SK-N-SH (cell line): Measurements from ENCODE around the gene FBXO17.

ENCODE experiments used
- CTCF ChIP-seq: fragments of 200-600 bp; sonication (generic); IDR thresholded peaks from 2 replicates; pipeline ENCODE4 v1.6.1; 2017; ENCODE audit warnings: antibody characterized with exemption, mild to moderate bottlenecking, moderate library complexity
- JUND ChIP-seq: IDR thresholded peaks from 2 replicates; pipeline ENCODE4 v1.4.0; 2012
- POLR2AphosphoS5 ChIP-seq: IDR thresholded peaks from 2 replicates; pipeline ENCODE4 v1.6.1; 2012; ENCODE audit warnings: low read depth, low read length
- RXRA ChIP-seq: IDR thresholded peaks from 2 replicates; pipeline ENCODE4 v1.4.0; 2012; ENCODE audit warnings: low read depth, mild to moderate bottlenecking, borderline replicate concordance
- TF ChIP-seq, protein P1 (sequence below): IDR thresholded peaks from 2 replicates; pipeline ENCODE4 v1.6.1; 2012; ENCODE audit warnings: mild to moderate bottlenecking, low read depth, low read length, moderate library complexity

DNA sequence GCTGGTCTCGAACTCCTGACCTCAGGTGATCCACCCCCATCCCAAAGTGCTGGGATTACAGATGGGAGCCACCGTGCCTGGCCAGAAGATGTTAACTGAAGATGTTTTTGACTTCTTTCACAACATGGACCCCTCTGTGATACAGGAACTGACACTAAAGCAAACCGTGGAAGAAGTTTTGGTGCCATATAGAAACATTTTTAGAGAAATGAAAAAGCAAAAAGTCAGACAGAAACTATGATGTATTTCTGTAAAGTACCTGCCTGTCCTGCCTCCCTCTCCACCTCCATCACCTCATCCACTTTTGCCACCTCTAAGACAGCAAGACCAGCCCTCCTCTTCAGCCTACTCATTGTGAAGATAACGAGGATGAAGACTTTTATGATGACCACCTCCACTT is 45.5 kb upstream of the FBXO17 start:
- TF ChIP-seq RXRA (no peak), CTCF (no peak), POLR2AphosphoS5 (no peak), JUND (no peak)
- TF ChIP-seq, protein P1, sequence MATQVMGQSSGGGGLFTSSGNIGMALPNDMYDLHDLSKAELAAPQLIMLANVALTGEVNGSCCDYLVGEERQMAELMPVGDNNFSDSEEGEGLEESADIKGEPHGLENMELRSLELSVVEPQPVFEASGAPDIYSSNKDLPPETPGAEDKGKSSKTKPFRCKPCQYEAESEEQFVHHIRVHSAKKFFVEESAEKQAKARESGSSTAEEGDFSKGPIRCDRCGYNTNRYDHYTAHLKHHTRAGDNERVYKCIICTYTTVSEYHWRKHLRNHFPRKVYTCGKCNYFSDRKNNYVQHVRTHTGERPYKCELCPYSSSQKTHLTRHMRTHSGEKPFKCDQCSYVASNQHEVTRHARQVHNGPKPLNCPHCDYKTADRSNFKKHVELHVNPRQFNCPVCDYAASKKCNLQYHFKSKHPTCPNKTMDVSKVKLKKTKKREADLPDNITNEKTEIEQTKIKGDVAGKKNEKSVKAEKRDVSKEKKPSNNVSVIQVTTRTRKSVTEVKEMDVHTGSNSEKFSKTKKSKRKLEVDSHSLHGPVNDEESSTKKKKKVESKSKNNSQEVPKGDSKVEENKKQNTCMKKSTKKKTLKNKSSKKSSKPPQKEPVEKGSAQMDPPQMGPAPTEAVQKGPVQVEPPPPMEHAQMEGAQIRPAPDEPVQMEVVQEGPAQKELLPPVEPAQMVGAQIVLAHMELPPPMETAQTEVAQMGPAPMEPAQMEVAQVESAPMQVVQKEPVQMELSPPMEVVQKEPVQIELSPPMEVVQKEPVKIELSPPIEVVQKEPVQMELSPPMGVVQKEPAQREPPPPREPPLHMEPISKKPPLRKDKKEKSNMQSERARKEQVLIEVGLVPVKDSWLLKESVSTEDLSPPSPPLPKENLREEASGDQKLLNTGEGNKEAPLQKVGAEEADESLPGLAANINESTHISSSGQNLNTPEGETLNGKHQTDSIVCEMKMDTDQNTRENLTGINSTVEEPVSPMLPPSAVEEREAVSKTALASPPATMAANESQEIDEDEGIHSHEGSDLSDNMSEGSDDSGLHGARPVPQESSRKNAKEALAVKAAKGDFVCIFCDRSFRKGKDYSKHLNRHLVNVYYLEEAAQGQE, result no peak
